ENCODE results near the gene MAGI2.
A peak's percentile ranks its signal among the peaks of the same experiment; 100 is the strongest.

The MAGI2 gene

GRCh38 chr7:78148166-78148894, 1305.1 kb downstream of the MAGI2 start:
- no peak for DNase-seq (ENCODE audit: low read depth in 2 of 2)

GRCh38 chr7:78146546-78146945, 1306.9 kb downstream of the MAGI2 start:
- no peak for DNase-seq (ENCODE audit: low read depth in 2 of 2)

- no peak for DNase-seq (ENCODE audit: low read depth in 2 of 2)
These were observed 1309.8 kb downstream of the MAGI2 start for GRCh38 chr7:78143661-78144060.

- DNase-seq (ENCODE audit: low read depth in 2 of 2) = peak; percentile 55 to 58
These were observed 1311.8 kb downstream of the MAGI2 start for GRCh38 chr7:78141522-78142281.

GRCh38 chr7:78140109-78140508, 1313.4 kb downstream of the MAGI2 start:
- DNase-seq (ENCODE audit: low read depth in 2 of 2) = no peak

GRCh38 chr7:78139335-78139734, 1314.1 kb downstream of the MAGI2 start:
- DNase-seq (ENCODE audit: low read depth in 2 of 2) = peak; percentile 67 to 72

GRCh38 chr7:78134774-78135173, 1318.7 kb downstream of the MAGI2 start:
- DNase-seq (ENCODE audit: low read depth in 2 of 2) = no peak

GRCh38 chr7:78134256-78134655, 1319.2 kb downstream of the MAGI2 start:
- peak; percentile 58 for DNase-seq (ENCODE audit: low read depth in 2 of 2)

GRCh38 chr7:78130446-78131215, 1322.8 kb downstream of the MAGI2 start:
- DNase-seq (ENCODE audit: low read depth in 2 of 2) = no peak

GRCh38 chr7:78129865-78130264, 1323.6 kb downstream of the MAGI2 start:
- DNase-seq (ENCODE audit: low read depth in 2 of 2) = no peak

- no peak for DNase-seq (ENCODE audit: low read depth in 2 of 2)
These were observed 1326.5 kb downstream of the MAGI2 start for GRCh38 chr7:78127009-78127408.

GRCh38 chr7:78125884-78126283, 1327.6 kb downstream of the MAGI2 start:
- DNase-seq (ENCODE audit: low read depth in 2 of 2) = no peak

- DNase-seq (ENCODE audit: low read depth in 2 of 2) = no peak
These were observed 1329.3 kb downstream of the MAGI2 start for GRCh38 chr7:78124216-78124615.

- DNase-seq (ENCODE audit: low read depth in 2 of 2) = no peak
These were observed 1331.6 kb downstream of the MAGI2 start for GRCh38 chr7:78121888-78122287.

- DNase-seq (ENCODE audit: low read depth in 2 of 2) = no peak
These were observed 1335.0 kb downstream of the MAGI2 start for GRCh38 chr7:78118470-78118869.

GRCh38 chr7:78115876-78116275, 1337.6 kb downstream of the MAGI2 start:
- DNase-seq (ENCODE audit: low read depth in 2 of 2) = no peak

- no peak for DNase-seq (ENCODE audit: low read depth in 2 of 2)
These were observed 1338.5 kb downstream of the MAGI2 start for GRCh38 chr7:78114993-78115392.

- DNase-seq (ENCODE audit: low read depth in 2 of 2) = no peak
These were observed 1341.0 kb downstream of the MAGI2 start for GRCh38 chr7:78112488-78112887.

GRCh38 chr7:78111386-78111785, 1342.1 kb downstream of the MAGI2 start:
- DNase-seq (ENCODE audit: low read depth in 2 of 2) = no peak

- no peak for DNase-seq (ENCODE audit: low read depth in 2 of 2)
These were observed 1350.0 kb downstream of the MAGI2 start for GRCh38 chr7:78103475-78103874.

- no peak for DNase-seq (ENCODE audit: low read depth in 2 of 2)
These were observed 1352.4 kb downstream of the MAGI2 start for GRCh38 chr7:78101076-78101475.

GRCh38 chr7:78099715-78100394, 1353.6 kb downstream of the MAGI2 start:
- DNase-seq (ENCODE audit: low read depth in 2 of 2) = peak; percentile 74 to 77
